Measurements from ENCODE around the gene SFI1.

The SFI1 gene

GRCh38 chr22:31561238-31561887 lies 65.0 kb downstream of the SFI1 start:
- TF ChIP-seq EZH2phosphoT487 (IDR thresholded peaks at IDR 0.05; ENCODE audit: borderline replicate concordance) (no peak), CTCF (conservative IDR thresholded peaks at IDR 0.05; ENCODE audit: low read length) (peak; percentile 71)
- no peak overlapping the region for H2AFZ ChIP-seq (ENCODE audit: low read length)
- H3K36me3 ChIP-seq (ENCODE audit: insufficient read depth, low read length), result peaks cover 13% of the 10 kb centered on the region; the same call in 1 of the 2 replicates
- no peaks in the 10 kb centered on the region for H3K27me3 ChIP-seq (ENCODE audit: insufficient read depth, low read length, poor library complexity, severe bottlenecking)
- no peaks in the 10 kb centered on the region for H3F3A ChIP-seq (ENCODE audit: low read depth)
- H3K9me2 ChIP-seq (replicated peaks; ENCODE audit: low read depth, low read length), result no peaks in the 10 kb centered on the region
- no peaks in the 10 kb centered on the region for H3K4me1 ChIP-seq (ENCODE audit: insufficient read depth, low read length, poor library complexity, severe bottlenecking)
- no peaks in the 10 kb centered on the region for H3K9me3 ChIP-seq (ENCODE audit: insufficient read depth, low read depth, low read length)
- H3K4me3 ChIP-seq (ENCODE audit: low read length, poor library complexity, severe bottlenecking), result no peak overlapping the region
- no peak overlapping the region for H3K4me2 ChIP-seq (ENCODE audit: low read depth, low read length, poor library complexity, severe bottlenecking)
- no peaks in the 10 kb centered on the region for H3K79me2 ChIP-seq (ENCODE audit: insufficient read depth, low read length)
- H4K20me1 ChIP-seq (ENCODE audit: insufficient read depth, low read length, poor library complexity, severe bottlenecking), result no peaks in the 10 kb centered on the region
- H3K9ac ChIP-seq (ENCODE audit: low read depth, low read length, poor library complexity, severe bottlenecking), result no peak overlapping the region

- TF ChIP-seq CTCF (conservative IDR thresholded peaks at IDR 0.05; ENCODE audit: low read length), result no peak
- TF ChIP-seq EZH2phosphoT487 (IDR thresholded peaks at IDR 0.05; ENCODE audit: borderline replicate concordance), result no peak
- H3K36me3 ChIP-seq (ENCODE audit: insufficient read depth, low read length), result peaks cover 10% of the 10 kb centered on the region; the same call in 1 of the 2 replicates
- H3K27me3 ChIP-seq (ENCODE audit: insufficient read depth, low read length, poor library complexity, severe bottlenecking), result no peaks in the 10 kb centered on the region
- H3K9ac ChIP-seq (ENCODE audit: low read depth, low read length, poor library complexity, severe bottlenecking), result no peak overlapping the region
- no peaks in the 10 kb centered on the region for H4K20me1 ChIP-seq (ENCODE audit: insufficient read depth, low read length, poor library complexity, severe bottlenecking)
- no peak overlapping the region for H2AFZ ChIP-seq (ENCODE audit: low read length)
- H3K9me2 ChIP-seq (replicated peaks; ENCODE audit: low read depth, low read length), result no peaks in the 10 kb centered on the region
- H3F3A ChIP-seq (ENCODE audit: low read depth), result no peaks in the 10 kb centered on the region
- H3K4me3 ChIP-seq (ENCODE audit: low read length, poor library complexity, severe bottlenecking), result no peak overlapping the region
- no peaks in the 10 kb centered on the region for H3K79me2 ChIP-seq (ENCODE audit: insufficient read depth, low read length)
- no peak overlapping the region for H3K4me2 ChIP-seq (ENCODE audit: low read depth, low read length, poor library complexity, severe bottlenecking)
- H3K4me1 ChIP-seq (ENCODE audit: insufficient read depth, low read length, poor library complexity, severe bottlenecking), result no peaks in the 10 kb centered on the region
- H3K9me3 ChIP-seq (ENCODE audit: insufficient read depth, low read depth, low read length), result no peaks in the 10 kb centered on the region
Observed at GRCh38 chr22:31561970-31562369, 65.6 kb downstream of the SFI1 start.

GRCh38 chr22:31566484-31566883 lies 70.1 kb downstream of the SFI1 start:
- Histone ChIP-seq H3K4me2 (ENCODE audit: low read depth, low read length, poor library complexity, severe bottlenecking) (no peak overlapping the region), H3K79me2 (ENCODE audit: insufficient read depth, low read length) (no peaks in the 10 kb centered on the region), H4K20me1 (ENCODE audit: insufficient read depth, low read length, poor library complexity, severe bottlenecking) (no peaks in the 10 kb centered on the region), H3F3A (ENCODE audit: low read depth) (no peaks in the 10 kb centered on the region), H3K9me2 (replicated peaks; ENCODE audit: low read depth, low read length) (no peaks in the 10 kb centered on the region), H2AFZ (ENCODE audit: low read length) (no peak overlapping the region), H3K4me1 (ENCODE audit: insufficient read depth, low read length, poor library complexity, severe bottlenecking) (no peaks in the 10 kb centered on the region), H3K36me3 (ENCODE audit: insufficient read depth, low read length) (no peaks in the 10 kb centered on the region; the same call in 1 of the 2 replicates), H3K4me3 (ENCODE audit: low read length, poor library complexity, severe bottlenecking) (no peak overlapping the region), H3K27me3 (ENCODE audit: insufficient read depth, low read length, poor library complexity, severe bottlenecking) (no peaks in the 10 kb centered on the region), H3K9ac (ENCODE audit: low read depth, low read length, poor library complexity, severe bottlenecking) (no peak overlapping the region), H3K9me3 (ENCODE audit: insufficient read depth, low read depth, low read length) (no peaks in the 10 kb centered on the region)
- TF ChIP-seq EZH2phosphoT487 (IDR thresholded peaks at IDR 0.05; ENCODE audit: borderline replicate concordance) (no peak), CTCF (conservative IDR thresholded peaks at IDR 0.05; ENCODE audit: low read length) (no peak)

Measured in Loucy (cell line).